Esophagus mucosa (tissue), 1 donor: ENCODE results near the gene SHISA9. TPM values are rescaled to one million over a fixed set of nuclear protein-coding genes. Genes with fewer than 3 reads are reported as not detected.

Source experiments
- ATAC-seq: fragments of 200-7000 bp; cut with Tn5 transposase; one replicate; pipeline ENCODE4 v1.9.1; 2020
- total RNA-seq: library from RNA; stranded (reverse); gene quantifications from one replicate; pipeline ENCODE4 v1.2.4, GENCODE V29; 2023
- donor health status: DM: yes; HTN: yes; CAD: no.

The SHISA9 gene
- total RNA-seq, 1 donor from 2014 or later: 0.20 TPM

DNA sequence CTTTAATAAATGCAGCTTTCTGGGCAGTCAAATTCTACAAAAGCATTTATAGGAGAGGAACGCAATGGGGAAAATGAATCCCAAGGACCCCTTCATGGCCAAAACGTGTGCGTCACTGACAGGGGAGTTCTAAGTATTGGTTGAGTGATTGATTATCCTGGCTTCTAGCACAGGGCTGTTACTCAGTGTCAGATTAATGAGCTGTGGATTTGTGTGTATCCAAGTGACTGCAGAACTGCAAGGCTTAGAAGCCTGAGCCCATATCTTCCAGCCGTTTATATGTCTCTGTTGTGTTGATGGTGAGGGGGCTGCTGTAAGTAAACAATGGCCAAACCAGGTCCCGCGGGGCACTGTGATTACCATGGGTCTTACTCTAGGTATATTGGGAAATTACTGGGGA is 129.4 kb downstream of the SHISA9 start:
- ATAC-seq: no peak

GRCh38 chr16:13032911-13033310 is 131.5 kb downstream of the SHISA9 start:
- no peak for ATAC-seq

DNA sequence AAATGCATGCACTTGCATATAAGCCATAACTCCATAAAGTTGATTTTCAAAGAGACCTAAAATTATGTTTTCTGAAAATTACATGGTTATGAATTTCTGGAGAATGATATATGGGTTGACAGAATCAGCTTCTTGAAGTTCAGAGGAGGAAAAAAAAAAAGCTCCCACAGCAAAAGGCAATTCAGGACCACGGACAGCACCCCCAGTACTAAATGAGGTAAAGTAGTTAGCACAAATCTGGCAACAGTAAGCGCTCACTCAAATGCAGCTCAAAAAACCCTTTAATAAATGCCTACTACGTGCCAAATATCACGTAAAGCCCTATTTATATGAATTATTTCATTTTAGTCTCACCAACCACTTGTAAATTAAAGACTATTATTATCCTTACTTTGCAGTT is 135.2 kb downstream of the SHISA9 start:
- ATAC-seq: no peak

GRCh38 chr16:13038591-13038990 is 137.2 kb downstream of the SHISA9 start:
- no peak for ATAC-seq

GRCh38 chr16:13039526-13039925 is 138.1 kb downstream of the SHISA9 start:
- no peak for ATAC-seq

DNA sequence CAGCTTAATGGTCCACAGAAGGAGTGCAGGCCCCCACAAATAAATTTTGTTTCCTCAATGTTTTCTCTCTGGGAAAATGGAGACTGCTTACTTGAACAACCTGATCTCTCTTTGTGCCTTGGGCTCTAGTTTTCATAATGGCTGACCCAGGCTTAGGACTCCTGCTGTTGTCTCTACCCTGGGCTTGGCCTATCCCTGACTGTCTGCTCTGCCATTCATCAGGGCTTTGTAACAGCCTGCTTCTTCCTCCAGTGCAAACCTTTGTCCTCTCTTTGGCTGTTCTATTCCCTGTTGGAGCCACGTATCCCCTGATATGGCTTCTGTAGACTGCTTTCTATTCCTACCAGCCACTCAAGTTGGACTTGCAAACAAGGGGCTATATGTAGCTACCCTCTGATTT is 139.8 kb downstream of the SHISA9 start:
- no peak for ATAC-seq

GRCh38 chr16:13041646-13042290 is 140.4 kb downstream of the SHISA9 start:
- no peak for ATAC-seq

GRCh38 chr16:13042291-13042685 is 140.9 kb downstream of the SHISA9 start:
- ATAC-seq: no peak

GRCh38 chr16:13046061-13046821 is 144.8 kb downstream of the SHISA9 start:
- no peak for ATAC-seq

- no peak for ATAC-seq
These were observed 145.9 kb downstream of the SHISA9 start for GRCh38 chr16:13047276-13047675.

- ATAC-seq: no peak
These were observed 148.3 kb downstream of the SHISA9 start for GRCh38 chr16:13049688-13050087.

DNA sequence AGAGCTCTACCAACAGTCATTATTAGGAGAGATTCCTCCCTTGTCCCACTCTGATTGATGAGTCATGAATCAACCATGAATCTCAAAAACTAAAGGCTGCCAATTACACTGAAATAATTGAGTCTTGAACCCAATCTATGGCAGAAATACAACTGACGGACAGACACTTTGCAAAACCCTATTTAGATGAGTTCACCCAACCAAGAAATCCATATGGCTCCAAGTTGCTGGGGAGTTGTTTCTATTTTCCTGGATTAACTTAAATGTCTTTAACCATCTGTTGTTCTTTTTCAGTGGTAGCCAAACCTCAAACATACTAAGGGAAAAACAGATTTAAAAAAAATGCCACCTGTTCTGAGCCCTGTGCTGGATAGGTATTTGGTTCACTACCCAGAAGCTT is 151.0 kb downstream of the SHISA9 start:
- no peak for ATAC-seq

- no peak for ATAC-seq
These were observed 154.1 kb downstream of the SHISA9 start for GRCh38 chr16:13055480-13055879.

GRCh38 chr16:13056607-13057006 is 155.2 kb downstream of the SHISA9 start:
- no peak for ATAC-seq

DNA sequence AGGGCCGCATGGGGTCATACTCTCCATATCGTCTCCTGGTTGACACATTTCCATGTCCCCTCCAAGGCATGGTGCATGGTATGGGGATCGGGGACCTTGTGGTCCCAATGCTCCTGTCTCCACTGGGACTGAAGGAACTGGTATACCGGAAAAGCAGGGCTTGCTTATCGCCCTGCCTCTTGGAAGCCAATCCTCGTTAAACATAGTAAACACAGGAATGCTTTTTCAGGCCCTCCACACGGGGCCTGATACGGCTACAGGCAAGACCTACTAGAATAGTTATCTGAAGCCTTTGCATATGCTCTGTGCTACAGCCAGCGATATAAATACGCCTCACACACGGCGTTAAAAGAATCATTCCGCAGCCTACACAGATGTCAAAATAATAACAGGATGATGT is 159.5 kb downstream of the SHISA9 start:
- ATAC-seq: no peak

DNA sequence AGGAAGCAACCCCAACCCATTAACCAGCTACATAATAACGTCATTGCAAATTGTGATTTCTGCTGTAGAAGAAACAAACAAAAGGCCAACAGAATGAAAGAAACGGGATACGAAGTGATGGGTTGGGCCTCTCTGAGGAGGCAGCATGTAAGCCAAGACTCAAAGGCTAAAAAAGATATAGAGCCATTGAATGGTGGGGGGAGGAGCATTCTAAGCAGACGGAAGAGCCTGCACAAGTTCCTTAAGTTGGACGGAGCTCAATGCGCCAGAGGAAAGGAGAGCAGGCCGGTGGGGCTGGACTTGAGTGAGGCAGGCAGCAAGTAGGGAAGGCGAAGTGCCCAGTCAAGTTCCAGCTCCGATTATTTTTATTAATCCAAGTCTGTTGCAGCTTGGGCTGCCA is 160.3 kb downstream of the SHISA9 start:
- no peak for ATAC-seq

- no peak for ATAC-seq
These were observed 160.8 kb downstream of the SHISA9 start for GRCh38 chr16:13062219-13062618.

DNA sequence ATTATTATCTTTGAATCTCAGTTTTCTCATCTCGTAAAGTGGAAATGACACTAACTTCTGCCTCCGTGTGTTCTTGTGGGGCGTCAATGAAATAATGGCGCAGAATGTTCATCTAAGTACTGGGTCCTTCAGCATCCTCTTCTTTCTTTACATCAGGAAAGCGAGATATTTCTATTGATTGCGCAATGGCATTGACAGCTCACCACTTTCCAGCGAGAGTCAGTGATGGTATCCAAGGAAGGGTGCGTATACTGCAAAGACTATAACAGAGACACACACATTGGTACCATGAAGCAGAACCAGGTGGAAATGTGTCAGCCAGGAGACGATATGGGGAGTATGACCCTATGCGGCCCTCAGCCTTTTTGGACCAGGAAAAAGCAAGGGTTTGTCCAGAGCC is 162.1 kb downstream of the SHISA9 start:
- no peak for ATAC-seq

DNA sequence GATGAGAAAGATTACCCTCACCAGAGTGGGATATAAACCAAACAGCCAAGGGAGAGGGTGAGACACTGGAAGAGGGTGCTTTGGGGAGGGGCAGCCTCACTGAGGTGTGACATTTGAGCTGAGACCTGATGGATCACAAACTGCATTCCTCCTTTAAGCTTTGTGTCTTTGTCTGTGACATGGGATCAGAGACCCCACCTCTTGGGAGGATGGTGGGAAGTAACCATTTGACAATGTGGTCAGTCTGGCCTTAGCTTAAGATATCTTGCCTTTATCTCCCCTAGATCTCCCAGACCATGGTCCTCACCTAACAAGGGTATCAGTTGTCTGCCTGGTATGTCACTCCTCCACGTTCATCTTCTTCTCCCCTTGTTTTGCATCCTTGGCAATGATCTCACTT is 163.4 kb downstream of the SHISA9 start:
- ATAC-seq: no peak

- no peak for ATAC-seq
These were observed 166.2 kb downstream of the SHISA9 start for GRCh38 chr16:13067648-13068047.

DNA sequence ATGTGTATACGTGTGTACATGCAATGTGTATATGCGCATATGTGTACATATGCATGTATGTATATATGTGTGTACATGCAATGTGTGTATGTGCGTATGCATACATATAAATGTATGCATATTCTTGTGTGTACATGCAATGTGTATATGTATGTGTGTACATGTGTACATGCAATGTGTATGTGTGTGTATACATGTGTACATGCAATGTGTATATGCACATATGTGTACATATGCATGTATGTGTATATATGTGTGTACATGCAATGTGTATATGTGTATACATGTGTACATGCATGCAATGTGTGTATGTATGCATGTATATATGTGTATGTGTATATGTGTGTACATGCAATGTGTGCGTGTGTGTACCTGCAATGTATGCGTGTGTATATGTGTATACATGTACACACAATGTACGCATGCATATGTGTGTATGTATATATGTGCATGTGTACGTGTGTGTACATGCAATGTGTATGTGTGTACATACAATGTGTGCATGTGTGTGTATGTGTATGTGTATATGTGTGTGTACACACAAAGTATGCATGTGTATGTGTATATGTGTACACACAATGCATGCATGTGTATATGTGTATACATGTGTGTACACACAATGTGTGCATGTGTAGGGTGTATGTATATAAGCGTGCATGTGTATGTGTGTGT is 167.7 kb downstream of the SHISA9 start:
- no peak for ATAC-seq

GRCh38 chr16:13070268-13070667 is 168.9 kb downstream of the SHISA9 start:
- ATAC-seq: no peak

DNA sequence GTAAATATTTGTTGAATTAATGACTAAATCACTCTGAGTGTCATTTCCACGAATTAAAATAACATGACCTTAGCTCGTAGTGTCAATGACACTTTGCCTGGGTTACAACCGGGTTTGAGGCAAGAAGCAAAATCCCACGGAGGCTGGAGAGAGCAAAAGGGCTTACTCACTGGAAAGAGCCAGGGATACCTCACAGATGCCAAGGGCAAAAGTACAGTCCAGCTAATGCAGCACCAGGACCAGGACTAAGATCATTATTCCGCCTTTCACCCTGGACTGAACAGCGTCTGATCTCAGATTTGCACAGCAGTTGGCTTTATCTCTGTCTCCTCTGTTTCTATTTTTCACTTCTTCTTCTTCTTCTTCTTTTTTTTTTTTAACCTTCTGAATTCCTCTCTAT is 175.5 kb downstream of the SHISA9 start:
- no peak for ATAC-seq

GRCh38 chr16:13077816-13078215 is 176.4 kb downstream of the SHISA9 start:
- no peak for ATAC-seq
